NCI-H2029 (cell line): ENCODE measurements around the gene HMG20A.
"Not testable (repeated sequence)": the region's sequence is repeated elsewhere in the genome, so short reads cannot be mapped to it uniquely, and the experiment has no call there.

Experiments used
- DNase-seq: peaks from one replicate; lab custom pipeline; 2025; lab: John Stamatoyannopoulos, UW

Gene HMG20A

GRCh38 chr15:77420610-77421369 lies at the start of gene HMG20A:
Gene HMG20A, plus strand, starts transcription at chr15:77420888. Its CDS starts 37,520 bp downstream, at chr15:77458408.
- DNase-seq: peak; percentile 49

DNA sequence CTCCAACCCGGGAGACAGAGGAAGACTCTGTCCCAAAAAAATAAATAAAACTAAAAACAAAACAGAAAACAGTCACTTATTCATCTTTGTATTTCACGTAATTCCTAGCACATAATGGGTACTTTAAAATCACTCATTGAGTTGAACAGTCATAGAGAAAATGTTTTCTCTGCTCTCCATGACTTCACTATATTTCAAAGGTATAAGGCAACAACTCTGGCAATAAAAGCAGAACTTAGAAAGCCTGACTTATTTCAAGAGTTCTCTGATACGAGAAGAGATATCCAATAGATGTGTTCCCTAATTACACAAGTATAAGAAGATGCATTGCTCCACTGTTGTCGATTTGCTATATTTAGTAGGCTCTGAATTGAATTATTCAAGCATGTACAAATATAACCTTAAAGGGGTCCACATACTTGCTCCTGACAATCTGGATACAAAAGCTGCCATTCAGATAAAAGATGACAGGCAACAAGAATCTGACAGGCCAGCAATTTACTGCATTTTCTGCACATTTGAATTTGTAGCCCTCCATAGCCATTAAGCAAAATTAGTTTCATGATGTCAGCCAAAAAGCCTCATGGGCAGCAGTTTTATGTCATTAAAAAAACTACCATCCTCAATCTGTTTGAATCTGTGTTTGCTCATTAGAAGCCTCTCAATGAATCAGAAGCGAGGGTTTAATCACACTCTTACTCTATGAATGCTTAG lies 48.7 kb upstream of the HMG20A start:
- DNase-seq: no peak

- DNase-seq: no peak
These were observed 47.2 kb upstream of the HMG20A start for GRCh38 chr15:77373441-77373840.

GRCh38 chr15:77375133-77375532 lies 45.6 kb upstream of the HMG20A start:
- DNase-seq: no peak

DNA sequence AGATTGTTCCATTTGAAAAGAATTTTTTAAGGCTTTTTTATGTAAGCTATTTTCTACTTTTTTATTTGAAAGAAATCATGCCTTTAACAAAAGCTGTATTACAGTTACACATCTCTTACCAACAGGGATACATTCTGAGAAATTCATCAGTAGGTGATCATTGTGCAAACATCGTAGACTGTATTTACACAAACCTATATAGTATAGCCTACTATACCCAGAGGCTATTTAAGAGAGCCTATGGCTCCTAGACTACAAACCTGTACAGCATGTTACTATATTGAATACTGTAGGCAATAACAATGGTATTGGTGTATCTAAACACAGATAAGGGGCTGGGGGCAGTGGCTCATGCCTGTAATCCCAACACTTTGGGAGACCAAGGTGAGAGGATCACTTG lies 43.9 kb upstream of the HMG20A start:
- no peak for DNase-seq

DNA sequence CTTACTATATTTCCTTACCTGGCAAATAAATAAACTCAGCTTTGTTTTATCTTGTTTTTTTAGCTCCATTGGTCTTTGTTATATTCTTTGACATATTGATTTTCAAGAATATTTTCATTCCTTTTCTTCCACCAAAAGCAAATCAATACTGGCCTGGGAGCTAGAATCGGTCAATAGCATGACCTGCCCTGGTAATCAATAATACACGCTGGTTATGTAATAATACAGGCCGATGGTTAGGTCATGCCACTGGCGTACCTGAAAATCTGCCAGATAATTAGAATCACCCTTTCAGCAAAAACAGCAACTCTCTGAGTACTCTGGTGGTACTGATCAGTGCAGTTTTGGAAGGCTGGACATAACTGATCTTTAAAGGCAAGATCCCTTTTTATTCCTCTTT lies 40.7 kb upstream of the HMG20A start:
- DNase-seq: no peak

DNA sequence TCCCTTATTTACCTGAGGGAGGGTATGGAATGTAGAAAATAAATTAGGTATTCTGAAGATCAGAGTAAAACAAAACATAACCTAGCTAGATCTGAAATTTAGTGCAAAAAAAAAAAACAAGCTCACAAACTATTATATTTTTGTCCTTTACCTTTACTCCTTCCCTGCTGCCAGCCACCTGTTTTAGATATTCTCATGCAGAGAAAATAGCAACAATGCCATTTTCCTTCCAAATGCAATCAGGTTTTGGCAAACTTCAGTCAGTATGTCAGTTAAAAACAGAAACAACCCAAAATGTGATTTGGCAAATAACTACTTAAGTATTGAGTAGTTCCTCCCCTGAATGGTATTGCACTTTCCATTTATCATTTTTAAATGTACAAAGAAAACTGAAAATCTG lies 36.6 kb upstream of the HMG20A start:
- DNase-seq: no peak

DNA sequence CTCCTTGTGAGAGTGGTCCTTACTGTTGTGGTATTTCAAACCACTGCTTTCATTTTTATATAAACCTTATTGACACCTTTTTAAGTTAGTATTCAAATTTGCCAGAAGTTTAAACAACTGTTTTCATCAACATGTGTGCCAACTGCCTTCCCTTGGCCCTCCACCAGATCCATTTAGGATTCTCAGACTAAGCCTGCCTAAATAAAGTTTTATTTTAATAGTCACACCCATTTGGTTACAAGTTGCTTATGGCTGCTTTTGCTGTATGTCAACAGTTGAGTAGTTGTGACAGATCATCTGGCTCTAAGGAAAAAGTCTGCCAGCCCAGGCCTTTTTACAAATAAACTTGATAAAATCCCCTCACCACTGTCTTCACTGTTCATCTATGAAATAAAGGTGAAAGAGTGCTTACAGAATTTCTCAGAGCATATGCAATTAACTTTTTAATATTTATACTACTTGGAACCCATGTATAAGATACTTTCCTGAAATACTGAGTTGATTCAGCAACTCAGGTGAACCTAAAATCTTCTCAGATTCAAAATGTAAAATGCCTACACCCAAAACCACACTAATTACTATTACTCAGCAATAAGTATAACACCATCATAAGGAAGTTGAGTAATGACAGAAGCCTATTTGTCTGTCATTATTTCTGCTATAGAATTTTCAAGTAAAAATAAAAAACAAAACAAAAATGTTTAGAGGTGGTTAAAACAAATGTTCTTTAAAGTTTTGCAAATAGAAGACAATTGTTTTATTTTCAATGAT lies 35.9 kb upstream of the HMG20A start:
- no peak for DNase-seq

GRCh38 chr15:77386626-77387025 lies 34.1 kb upstream of the HMG20A start:
- DNase-seq: no peak

DNA sequence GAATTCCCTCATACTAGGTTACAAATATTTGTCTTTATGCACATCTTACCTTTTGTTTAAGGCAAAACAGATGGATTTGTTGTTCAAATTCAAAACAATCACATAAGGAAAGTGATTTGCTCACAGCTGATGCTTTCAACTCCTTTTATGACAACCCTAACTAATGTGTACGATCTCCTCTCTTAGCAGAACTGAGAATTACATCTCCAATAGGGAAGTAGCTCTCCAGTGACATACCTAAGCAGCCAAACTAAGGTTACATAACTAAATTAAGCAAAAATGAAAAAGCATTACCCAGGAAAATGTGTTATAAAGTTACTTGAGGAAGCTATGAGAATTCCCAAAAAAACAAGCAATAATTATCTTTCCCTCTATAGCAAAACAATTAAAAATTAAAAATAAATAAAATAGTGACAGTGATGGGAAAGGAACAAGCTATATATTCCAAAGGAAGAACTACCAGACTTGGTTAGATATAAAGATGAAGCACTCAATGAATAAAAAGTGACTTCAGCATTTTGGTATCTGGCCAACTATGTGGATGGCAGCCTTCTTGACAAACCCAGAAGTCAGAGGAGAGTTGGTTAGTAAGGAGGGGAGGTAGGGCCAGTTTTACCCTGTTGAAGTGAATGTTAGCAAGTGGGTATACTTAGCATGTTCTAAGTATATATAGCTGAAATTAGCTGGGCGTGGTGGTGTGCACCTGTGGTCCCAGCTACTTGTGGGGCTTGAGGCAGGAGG lies 33.2 kb upstream of the HMG20A start:
- DNase-seq: no peak

DNA sequence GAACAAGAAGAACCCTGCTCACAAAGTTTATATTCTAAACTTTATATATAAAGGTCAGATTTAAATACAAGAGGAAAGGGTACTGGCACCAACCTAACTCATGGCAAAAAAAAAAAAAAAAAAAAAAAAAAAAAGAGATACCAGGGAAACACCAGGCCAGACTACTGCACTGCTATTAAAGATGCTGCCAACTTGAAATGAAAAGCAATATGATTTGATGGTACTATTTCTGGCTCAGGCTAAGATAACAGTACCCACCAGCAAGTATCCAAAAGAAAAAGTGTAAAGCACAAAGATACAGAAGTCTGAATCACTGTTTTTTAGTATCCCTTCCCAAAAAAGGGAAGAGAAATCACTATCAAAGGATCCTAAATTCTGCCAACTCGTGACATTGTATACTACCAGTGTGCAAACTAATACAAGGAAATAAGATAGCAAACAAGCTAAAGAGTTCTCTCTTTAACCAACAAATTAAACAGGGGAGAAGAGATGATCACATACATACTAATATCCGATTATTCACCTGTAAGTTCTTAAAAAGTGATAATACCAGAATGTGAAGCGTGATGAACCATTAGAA lies 29.2 kb upstream of the HMG20A start:
- DNase-seq: no peak

- DNase-seq: no peak
These were observed 27.8 kb upstream of the HMG20A start for GRCh38 chr15:77392762-77393470.

DNA sequence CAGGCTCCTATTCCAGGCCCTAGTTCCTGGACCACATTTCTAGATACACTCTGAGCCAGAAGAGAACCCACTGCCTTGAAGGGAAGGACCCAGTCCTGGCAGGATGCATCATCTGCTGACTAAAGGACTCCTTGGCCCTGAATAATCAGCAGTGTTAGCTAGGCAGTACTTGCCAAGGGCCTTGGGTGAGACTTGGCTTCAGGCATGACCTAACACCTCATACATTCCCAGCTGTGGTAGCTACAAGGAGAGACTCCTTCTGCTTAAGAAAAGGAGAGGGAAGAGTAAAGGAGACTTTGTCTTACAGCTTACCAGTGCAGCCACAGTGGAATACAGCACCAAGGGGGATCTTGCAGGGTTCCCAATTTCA lies 27.2 kb upstream of the HMG20A start:
- no peak for DNase-seq

DNA sequence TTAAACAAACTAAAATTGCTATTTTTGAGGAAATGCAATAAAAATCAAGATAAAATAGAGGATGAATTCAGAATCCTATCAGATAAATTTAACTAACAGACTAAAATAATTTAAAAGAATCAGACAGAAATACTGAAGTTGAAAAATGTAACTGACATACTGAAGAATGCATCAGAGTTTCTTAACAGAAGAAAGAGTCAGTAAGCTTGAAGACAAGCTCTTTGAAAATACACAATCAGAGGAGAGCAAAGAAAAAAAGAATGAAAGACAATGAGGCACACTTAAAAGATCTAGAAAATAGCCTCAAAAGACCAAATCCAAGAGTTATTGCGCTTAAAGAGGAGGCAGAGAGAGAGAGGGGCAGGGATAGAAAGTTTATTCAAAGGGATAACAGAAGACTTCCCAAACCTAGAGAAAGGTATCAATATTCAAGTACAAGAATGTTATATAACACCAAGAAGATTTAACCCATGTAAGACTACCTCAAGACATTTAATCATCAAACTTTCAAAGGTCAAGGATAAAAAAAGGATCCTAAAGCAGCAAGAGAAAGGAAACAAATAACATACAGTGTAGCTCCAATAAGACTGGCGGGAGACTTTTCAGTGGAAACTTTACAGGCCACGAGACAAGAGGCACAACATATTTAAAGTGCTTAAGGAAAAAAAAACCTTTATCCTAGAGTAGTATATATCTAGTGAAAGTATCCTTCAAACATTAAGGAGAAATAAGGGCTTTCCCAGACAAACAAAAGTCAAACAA lies 25.5 kb upstream of the HMG20A start:
- DNase-seq: no peak

DNA sequence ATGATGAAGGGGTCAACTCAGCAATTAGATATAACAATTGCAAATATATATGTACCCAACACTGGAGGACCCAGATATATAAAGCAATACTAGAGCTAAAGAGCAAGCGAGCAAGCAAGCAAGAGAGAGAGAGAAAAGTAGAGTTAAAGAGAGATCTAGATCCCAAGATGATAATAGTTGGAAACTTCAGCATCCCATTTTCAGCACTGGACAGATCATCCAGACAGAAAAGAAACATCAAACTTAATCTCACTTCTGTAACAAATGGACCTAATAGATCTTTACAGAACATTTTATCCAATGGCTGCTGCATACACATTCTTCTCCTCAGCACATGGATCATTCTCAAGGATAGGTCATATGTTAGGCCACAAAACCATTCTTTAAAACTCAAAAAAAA lies 24.0 kb upstream of the HMG20A start:
- no peak for DNase-seq

DNA sequence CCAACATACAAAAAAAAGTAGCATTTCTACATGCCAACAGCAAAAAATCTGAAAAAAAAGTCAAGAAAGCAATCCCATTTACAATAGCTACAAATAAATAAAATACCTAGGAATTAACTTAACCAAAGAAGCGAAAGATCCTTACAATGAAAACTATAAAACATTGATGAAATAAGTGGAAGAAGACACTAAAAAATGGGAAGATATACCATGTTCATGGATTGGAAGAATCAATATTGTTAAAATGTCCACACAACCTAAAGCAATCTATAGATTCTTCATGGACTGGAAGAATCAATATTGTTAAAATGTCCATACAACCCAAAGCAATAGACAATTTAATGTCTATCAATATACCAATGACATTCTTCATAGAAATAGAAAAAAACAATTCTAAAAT lies 21.8 kb upstream of the HMG20A start:
- DNase-seq: no peak

DNA sequence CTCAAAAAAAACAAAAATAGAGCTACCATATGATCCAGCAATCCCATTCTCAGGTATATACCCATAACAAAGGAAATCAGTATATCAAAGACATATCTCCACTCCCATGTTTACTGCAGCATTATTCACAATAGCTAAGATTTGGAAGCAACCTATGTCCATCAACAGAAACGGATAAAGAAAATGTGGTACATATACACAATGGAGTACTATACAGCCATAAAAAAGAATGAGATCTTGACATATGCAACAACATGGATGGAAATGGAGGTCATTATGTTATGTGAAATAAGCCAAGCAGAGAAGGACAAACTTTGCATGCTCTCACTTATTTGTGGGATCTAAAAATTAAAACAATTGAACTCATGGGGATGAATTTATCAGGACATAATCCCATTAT lies 20.4 kb upstream of the HMG20A start:
- DNase-seq: no peak

- no peak for DNase-seq
These were observed 17.8 kb upstream of the HMG20A start for GRCh38 chr15:77402740-77403379.

GRCh38 chr15:77406173-77406759 lies 14.4 kb upstream of the HMG20A start:
- not testable (repeated sequence) for DNase-seq

DNA sequence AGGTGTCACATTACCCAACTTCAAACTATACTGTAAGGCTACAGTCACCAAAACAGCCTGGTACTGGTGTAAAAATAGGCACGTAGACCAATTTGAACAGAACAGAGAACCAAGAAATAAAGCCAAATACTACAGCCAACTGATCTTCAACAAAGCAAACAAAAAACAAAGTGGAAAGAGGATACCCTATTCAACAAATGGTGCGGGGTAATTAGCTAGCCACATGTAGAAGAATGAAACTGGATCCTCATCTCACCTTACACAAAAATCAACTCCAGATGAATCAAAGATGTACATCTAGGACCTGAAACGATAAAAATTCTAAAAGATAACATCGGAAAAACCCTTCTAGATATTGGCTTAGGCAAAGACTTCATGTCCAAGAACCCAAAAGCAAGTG lies 13.8 kb upstream of the HMG20A start:
- no peak for DNase-seq
